ENCODE data around the gene MAD1L1. TPM values are rescaled to one million over a fixed set of nuclear protein-coding genes. Genes with fewer than 3 reads are reported as not detected.
"Not testable (repeated sequence)": the region's sequence is repeated elsewhere in the genome, so short reads cannot be mapped to it uniquely, and the experiment has no call there.

MAD1L1 gene
- total RNA-seq, 4 donors from 2014 or later = 60.3 to 149 (median 73.7) TPM

- not testable (repeated sequence) for H3K27me3 ChIP-seq; H3K4me1 ChIP-seq; DNase-seq (ENCODE audit: low spot score in 2 of 2); H3K27ac ChIP-seq; H3K4me3 ChIP-seq
- H3K9me3 ChIP-seq = peaks cover 0 to 12% (median 0%) of the 10 kb centered on the region in 4 donors
- peaks cover 0 to 20% (median 0%) of the 10 kb centered on the region in 3 donors for H3K36me3 ChIP-seq
- 84 to 85% methylated on average over 16 to 20 of the region's 21 CpGs for WGBS, 2 donors
Measured at GRCh38 chr7:1826931-1827330, 405.8 kb downstream of the MAD1L1 start.

- H3K27ac ChIP-seq = no peak overlapping the region
- TF ChIP-seq EP300 (IDR thresholded peaks at IDR 0.05) = no peak
- no peak for TF ChIP-seq CTCF (IDR thresholded peaks at IDR 0.05)
- TF ChIP-seq POLR2A (IDR thresholded peaks at IDR 0.05) = no peak
- H3K4me1 ChIP-seq = no peaks in the 10 kb centered on the region
- no peak for DNase-seq (ENCODE audit: low spot score in 2 of 2)
- 90 to 93% methylated on average over 23 to 42 of the region's 45 CpGs for WGBS, 2 donors
- H3K4me3 ChIP-seq = no peak overlapping the region
- peaks cover 0 to 12% (median 0%) of the 10 kb centered on the region in 4 donors for H3K9me3 ChIP-seq
- H3K27me3 ChIP-seq = no peaks in the 10 kb centered on the region
- peaks cover 0 to 20% (median 0%) of the 10 kb centered on the region in 3 donors for H3K36me3 ChIP-seq
Measured at GRCh38 chr7:1825897-1826741, 406.6 kb downstream of the MAD1L1 start.

GRCh38 chr7:1825647-1825896 lies 407.2 kb downstream of the MAD1L1 start:
- H3K4me3 ChIP-seq; DNase-seq (ENCODE audit: low spot score in 2 of 2); H3K4me1 ChIP-seq; H3K27me3 ChIP-seq; H3K27ac ChIP-seq: not testable (repeated sequence)
- H3K9me3 ChIP-seq = peaks cover 0 to 12% (median 0%) of the 10 kb centered on the region in 4 donors
- WGBS, 2 donors = 100% methylated on average over 1 of the region's 4 CpGs; no CpG with 5 or more reads in 1 of the 2 donors
- peaks cover 0 to 20% (median 0%) of the 10 kb centered on the region in 3 donors for H3K36me3 ChIP-seq

- WGBS, 2 donors = 80 to 83% methylated on average over 15 of the region's 28 CpGs
- H3K27me3 ChIP-seq; H3K27ac ChIP-seq; H3K4me3 ChIP-seq; H3K4me1 ChIP-seq; DNase-seq (ENCODE audit: low spot score in 2 of 2): not testable (repeated sequence)
- H3K9me3 ChIP-seq = peaks cover 0 to 10% (median 0%) of the 10 kb centered on the region in 4 donors
- H3K36me3 ChIP-seq = peaks cover 0 to 20% (median 0%) of the 10 kb centered on the region in 3 donors
Measured at GRCh38 chr7:1824882-1825646, 407.7 kb downstream of the MAD1L1 start.

GRCh38 chr7:1824151-1824881 lies 408.4 kb downstream of the MAD1L1 start:
- H3K27ac ChIP-seq; H3K4me1 ChIP-seq; H3K4me3 ChIP-seq; H3K9me3 ChIP-seq; H3K27me3 ChIP-seq; DNase-seq (ENCODE audit: low spot score in 2 of 2): not testable (repeated sequence)
- 82 to 92% methylated on average over 12 to 35 of the region's 35 CpGs for WGBS, 2 donors
- H3K36me3 ChIP-seq = peaks cover 0 to 19% (median 0%) of the 10 kb centered on the region in 3 donors

- no peaks in the 10 kb centered on the region for H3K9me3 ChIP-seq
- 88 to 91% methylated on average over 21 to 24 of the region's 24 CpGs for WGBS, 2 donors
- no peak for TF ChIP-seq EP300 (IDR thresholded peaks at IDR 0.05)
- no peak for TF ChIP-seq CTCF (IDR thresholded peaks at IDR 0.05)
- no peak for TF ChIP-seq POLR2A (IDR thresholded peaks at IDR 0.05)
- no peak for DNase-seq (ENCODE audit: low spot score in 2 of 2)
- no peak overlapping the region for H3K4me3 ChIP-seq
- peaks cover 0 to 15% (median 0%) of the 10 kb centered on the region in 3 donors for H3K36me3 ChIP-seq
- H3K4me1 ChIP-seq = no peaks in the 10 kb centered on the region
- no peak overlapping the region for H3K27ac ChIP-seq
- H3K27me3 ChIP-seq = no peaks in the 10 kb centered on the region
Measured at GRCh38 chr7:1823376-1824150, 409.2 kb downstream of the MAD1L1 start.
